SK-N-SH treated with all-trans-retinoic acid at 6 μM for 48 hours (cell line): ENCODE results near the gene LIN52.

Experiments used
- CSDC2 ChIP-seq: fragments of 250-450 bp; sonication (Bioruptor Pico); IDR thresholded peaks from 2 replicates; pipeline ENCODE4 v1.5.0; 2020; ENCODE audit warnings: mild to moderate bottlenecking, moderate library complexity
- OSR1 ChIP-seq: fragments of 250-450 bp; sonication (Bioruptor Pico); IDR thresholded peaks from 2 replicates; pipeline ENCODE4 v1.8.0; 2022; ENCODE audit warnings: moderate library complexity, mild to moderate bottlenecking, inconsistent platforms
- ZC3H10 ChIP-seq: fragments of 250-450 bp; sonication (Bioruptor Pico); IDR thresholded peaks from 2 replicates; pipeline ENCODE4 v1.5.1; 2021; ENCODE audit warnings: mild to moderate bottlenecking, moderate library complexity
- TF ChIP-seq, protein P1 (sequence below): fragments of 250-450 bp; sonication (Bioruptor Pico); IDR thresholded peaks from 2 replicates; pipeline ENCODE4 v1.8.0; 2021; ENCODE audit warnings: low read depth, mild to moderate bottlenecking, moderate library complexity, borderline replicate concordance
- TF ChIP-seq, protein P2 (sequence below): fragments of 250-450 bp; sonication (Bioruptor Pico); IDR thresholded peaks from 2 replicates; pipeline ENCODE4 v1.8.0; 2020; ENCODE audit warnings: mild to moderate bottlenecking, moderate library complexity, borderline replicate concordance

- TF ChIP-seq ZC3H10 (no peak), CSDC2 (CRISPR knock-in tag) (no peak), OSR1 (CRISPR knock-in tag) (no peak)
- TF ChIP-seq, protein P1, sequence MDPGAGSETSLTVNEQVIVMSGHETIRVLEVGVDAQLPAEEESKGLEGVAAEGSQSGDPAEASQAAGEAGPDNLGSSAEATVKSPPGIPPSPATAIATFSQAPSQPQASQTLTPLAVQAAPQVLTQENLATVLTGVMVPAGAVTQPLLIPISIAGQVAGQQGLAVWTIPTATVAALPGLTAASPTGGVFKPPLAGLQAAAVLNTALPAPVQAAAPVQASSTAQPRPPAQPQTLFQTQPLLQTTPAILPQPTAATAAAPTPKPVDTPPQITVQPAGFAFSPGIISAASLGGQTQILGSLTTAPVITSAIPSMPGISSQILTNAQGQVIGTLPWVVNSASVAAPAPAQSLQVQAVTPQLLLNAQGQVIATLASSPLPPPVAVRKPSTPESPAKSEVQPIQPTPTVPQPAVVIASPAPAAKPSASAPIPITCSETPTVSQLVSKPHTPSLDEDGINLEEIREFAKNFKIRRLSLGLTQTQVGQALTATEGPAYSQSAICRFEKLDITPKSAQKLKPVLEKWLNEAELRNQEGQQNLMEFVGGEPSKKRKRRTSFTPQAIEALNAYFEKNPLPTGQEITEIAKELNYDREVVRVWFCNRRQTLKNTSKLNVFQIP (CRISPR knock-in tag), result no peak
- TF ChIP-seq, protein P2, sequence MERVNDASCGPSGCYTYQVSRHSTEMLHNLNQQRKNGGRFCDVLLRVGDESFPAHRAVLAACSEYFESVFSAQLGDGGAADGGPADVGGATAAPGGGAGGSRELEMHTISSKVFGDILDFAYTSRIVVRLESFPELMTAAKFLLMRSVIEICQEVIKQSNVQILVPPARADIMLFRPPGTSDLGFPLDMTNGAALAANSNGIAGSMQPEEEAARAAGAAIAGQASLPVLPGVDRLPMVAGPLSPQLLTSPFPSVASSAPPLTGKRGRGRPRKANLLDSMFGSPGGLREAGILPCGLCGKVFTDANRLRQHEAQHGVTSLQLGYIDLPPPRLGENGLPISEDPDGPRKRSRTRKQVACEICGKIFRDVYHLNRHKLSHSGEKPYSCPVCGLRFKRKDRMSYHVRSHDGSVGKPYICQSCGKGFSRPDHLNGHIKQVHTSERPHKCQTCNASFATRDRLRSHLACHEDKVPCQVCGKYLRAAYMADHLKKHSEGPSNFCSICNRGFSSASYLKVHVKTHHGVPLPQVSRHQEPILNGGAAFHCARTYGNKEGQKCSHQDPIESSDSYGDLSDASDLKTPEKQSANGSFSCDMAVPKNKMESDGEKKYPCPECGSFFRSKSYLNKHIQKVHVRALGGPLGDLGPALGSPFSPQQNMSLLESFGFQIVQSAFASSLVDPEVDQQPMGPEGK (CRISPR knock-in tag), result no peak
These were observed 49.2 kb downstream of the LIN52 start for GRCh38 chr14:74133833-74134481.
